IMR-90 (cell line): ENCODE measurements around the gene IL17D. TPM values are rescaled to one million over a fixed set of nuclear protein-coding genes. Genes with fewer than 3 reads are reported as not detected.

Experiments used
- ATAC-seq: fragments of 200-7000 bp; cut with Tn5 transposase; 2 replicates; pipeline ENCODE4 v1.9.1; 2020; ENCODE audit warnings: low read depth, mild to moderate bottlenecking, moderate library complexity
- BruUV-seq: library from RNA; stranded (reverse); fragments of 400-500 nt; replicated peaks from 2 replicates; lab custom pipeline; 2021; lab: Mats Ljungman, UMichigan
- CTCF ChIA-PET: fragments of 300-600 bp; formaldehyde crosslinking; extraction: SDS; loops from one replicate; lab custom pipeline; 2021; ENCODE audit warnings: antibody characterized with exemption; lab: Yijun Ruan, JAX
- POLR2A ChIA-PET: fragments of 300-600 bp; sonication (Branson Sonifier 250); formaldehyde crosslinking; loops from one replicate; lab custom pipeline; 2022; ENCODE audit warnings: antibody characterized with exemption; ENCODE audit not compliant: unreplicated experiment; lab: Charles Lee
- DNase-seq: peaks from one replicate; pipeline ENCODE4 v3.0.0; 2013
- H2AFZ ChIP-seq: replicated peaks from 2 replicates; pipeline ENCODE3; 2013; ENCODE audit warnings: low read length, mild to moderate bottlenecking; ENCODE audit not compliant: poor library complexity
- H2AK5ac ChIP-seq: 2 replicates; pipeline ENCODE4 v1.6.1; 2013; ENCODE audit warnings: low read depth, low read length, inconsistent platforms
- H2AK9ac ChIP-seq: replicated peaks from 2 replicates; pipeline ENCODE3; 2013; ENCODE audit warnings: mild to moderate bottlenecking, low read depth, low read length, moderate library complexity; ENCODE audit not compliant: poor library complexity
- H2BK120ac ChIP-seq: 2 replicates; pipeline ENCODE4 v1.6.1; 2013; ENCODE audit warnings: low read depth, low read length, inconsistent platforms
- H2BK15ac ChIP-seq: 3 replicates; pipeline ENCODE4 v1.6.1; 2013; ENCODE audit warnings: low read depth, low read length, inconsistent platforms
- H2BK20ac ChIP-seq: 2 replicates; pipeline ENCODE4 v1.6.1; 2013; ENCODE audit warnings: low read depth, mild to moderate bottlenecking, inconsistent platforms, low read length, moderate library complexity
- H2BK5ac ChIP-seq: 2 replicates; pipeline ENCODE4 v1.6.1; 2013; ENCODE audit warnings: mild to moderate bottlenecking, low read depth, low read length, inconsistent platforms; ENCODE audit not compliant: poor library complexity, severe bottlenecking
- H3K14ac ChIP-seq: replicated peaks from 2 replicates; pipeline ENCODE4 v1.6.1; 2013; ENCODE audit warnings: low read depth, low read length, inconsistent platforms
- H3K18ac ChIP-seq: 2 replicates; pipeline ENCODE4 v1.6.1; 2013; ENCODE audit warnings: low read depth, low read length, control low read depth
- H3K23ac ChIP-seq: 2 replicates; pipeline ENCODE4 v1.6.1; 2013; ENCODE audit warnings: low read depth, low read length, inconsistent platforms
- H3K27ac ChIP-seq: 2 replicates; pipeline ENCODE4 v1.5.1; 2013; ENCODE audit warnings: mild to moderate bottlenecking, control low read depth, low read length; ENCODE audit not compliant: insufficient read depth
- H3K27me3 ChIP-seq: 2 replicates; pipeline ENCODE4 v1.6.1; 2013; ENCODE audit warnings: low read length; ENCODE audit not compliant: control insufficient read depth, insufficient read depth
- H3K36me3 ChIP-seq: 2 replicates; pipeline ENCODE4 v1.6.1; 2013; ENCODE audit warnings: low read length, mixed read lengths; ENCODE audit not compliant: control insufficient read depth, insufficient read depth
- H3K4ac ChIP-seq: 2 replicates; pipeline ENCODE4 v1.6.1; 2013; ENCODE audit warnings: low read depth, low read length, inconsistent platforms
- H3K4me1 ChIP-seq: 2 replicates; pipeline ENCODE4 v1.6.1; 2013; ENCODE audit warnings: low read length, mixed read lengths; ENCODE audit not compliant: control insufficient read depth, insufficient read depth
- H3K4me2 ChIP-seq: 2 replicates; pipeline ENCODE4 v1.6.1; 2013; ENCODE audit warnings: low read depth, mild to moderate bottlenecking, control low read depth, low read length, moderate library complexity
- H3K4me3 ChIP-seq: 2 replicates; pipeline ENCODE4 v1.5.1; 2013; ENCODE audit warnings: low read depth, mild to moderate bottlenecking, control low read depth, low read length, moderate library complexity; ENCODE audit not compliant: insufficient read depth
- H3K56ac ChIP-seq: 2 replicates; pipeline ENCODE4 v1.6.1; 2013; ENCODE audit warnings: low read length, inconsistent platforms; ENCODE audit not compliant: insufficient read depth; ENCODE audit errors: extremely low read depth
- H3K79me1 ChIP-seq, 2 experiments: 2 replicates each; pipeline ENCODE4 v1.6.1; 2013; ENCODE audit warnings: low read length in 2 of 2, inconsistent platforms in 1 of 2, low read depth in 1 of 2
- H3K9ac ChIP-seq: 2 replicates; pipeline ENCODE4 v1.6.1; 2013; ENCODE audit warnings: low read depth, low read length, control low read depth
- H3K9me1 ChIP-seq: 2 replicates; pipeline ENCODE4 v1.6.1; 2013; ENCODE audit warnings: low read length, inconsistent platforms; ENCODE audit not compliant: insufficient read depth
- H3K9me3 ChIP-seq: 2 replicates; pipeline ENCODE4 v1.6.1; 2013; ENCODE audit warnings: low read length; ENCODE audit not compliant: control insufficient read depth, insufficient read depth
- H4K20me1 ChIP-seq: 2 replicates; pipeline ENCODE4 v1.6.1; 2013; ENCODE audit warnings: low read length, inconsistent platforms; ENCODE audit not compliant: insufficient read depth
- H4K5ac ChIP-seq: 2 replicates; pipeline ENCODE4 v1.6.1; 2013; ENCODE audit warnings: mild to moderate bottlenecking, low read depth, low read length, control low read depth
- H4K8ac ChIP-seq, 2 experiments: 2 replicates each; pipeline ENCODE4 v1.6.1; 2013; ENCODE audit warnings: low read depth in 2 of 2, low read length in 2 of 2, control low read depth in 1 of 2, inconsistent platforms in 1 of 2
- H4K91ac ChIP-seq: 2 replicates; pipeline ENCODE4 v1.6.1; 2013; ENCODE audit warnings: low read depth, low read length, inconsistent platforms; ENCODE audit not compliant: insufficient read depth
- BHLHE40 ChIP-seq: fragments of 150-350 bp; IDR thresholded peaks from 2 replicates; pipeline ENCODE4 v1.6.1; 2016; ENCODE audit warnings: mild to moderate bottlenecking, low read depth, low read length
- CEBPB ChIP-seq: IDR thresholded peaks from 2 replicates; pipeline ENCODE4 v1.6.1; 2012; ENCODE audit warnings: low read depth, low read length, improper control_type of control experiment
- CHD1 ChIP-seq: IDR thresholded peaks from 2 replicates; pipeline ENCODE4 v1.6.1; 2012; ENCODE audit warnings: low read depth, low read length, improper control_type of control experiment
- CTCF ChIP-seq: conservative IDR thresholded peaks from 2 replicates; pipeline ENCODE4 v1.5.1; 2012; ENCODE audit warnings: mild to moderate bottlenecking, low read depth, low read length, improper control_type of control experiment
- ELK1 ChIP-seq: fragments of 150-350 bp; IDR thresholded peaks from 2 replicates; pipeline ENCODE4 v1.6.1; 2016; ENCODE audit warnings: low read depth, mild to moderate bottlenecking, low read length, moderate library complexity, borderline replicate concordance
- FOS ChIP-seq: fragments of 150-350 bp; IDR thresholded peaks from 2 replicates; pipeline ENCODE4 v1.6.1; 2016; ENCODE audit warnings: low read depth, low read length
- MAZ ChIP-seq: IDR thresholded peaks from 2 replicates; pipeline ENCODE4 v1.6.1; 2012; ENCODE audit warnings: low read depth, mild to moderate bottlenecking, low read length, improper control_type of control experiment, moderate library complexity, borderline replicate concordance
- MXI1 ChIP-seq: IDR thresholded peaks from 2 replicates; pipeline ENCODE4 v1.6.1; 2012; ENCODE audit warnings: low read depth, mild to moderate bottlenecking, low read length, moderate library complexity, borderline replicate concordance
- NFE2L2 ChIP-seq: fragments of 150-350 bp; IDR thresholded peaks from 2 replicates; pipeline ENCODE4 v1.6.1; 2016; ENCODE audit warnings: low read depth, mild to moderate bottlenecking, low read length
- POLR2A ChIP-seq: IDR thresholded peaks from 2 replicates; pipeline ENCODE4 v1.6.1; 2012; ENCODE audit warnings: mild to moderate bottlenecking, low read depth, low read length
- RAD21 ChIP-seq: IDR thresholded peaks from 2 replicates; pipeline ENCODE4 v1.6.1; 2012; ENCODE audit warnings: low read length, improper control_type of control experiment
- RCOR1 ChIP-seq: IDR thresholded peaks from 2 replicates; pipeline ENCODE4 v1.6.1; 2012; ENCODE audit warnings: mild to moderate bottlenecking, low read length, improper control_type of control experiment; ENCODE audit not compliant: insufficient replicate concordance
- RFX5 ChIP-seq: IDR thresholded peaks from 2 replicates; pipeline ENCODE4 v1.8.0; 2012; ENCODE audit warnings: low read depth, mild to moderate bottlenecking, low read length, moderate library complexity
- SMC3 ChIP-seq: fragments of 150-350 bp; IDR thresholded peaks from 2 replicates; pipeline ENCODE4 v1.6.1; 2016; ENCODE audit warnings: low read depth, mild to moderate bottlenecking, antibody characterized with exemption, low read length, moderate library complexity
- USF2 ChIP-seq: fragments of 150-350 bp; IDR thresholded peaks from 2 replicates; pipeline ENCODE4 v1.6.1; 2017; ENCODE audit warnings: mild to moderate bottlenecking, antibody characterized with exemption, low read length, low read depth
- WGBS, 2 experiments: methylation state at CpG; one replicate each; pipeline versions ENCODE4 v1.1.5 to v1.1.7; 2013; ENCODE audit warnings: missing lambda C conversion rate in 2 of 2; ENCODE audit not compliant: insufficient read length in 1 of 2; ENCODE audit errors: extremely low coverage in 2 of 2; 5-methylcytosine and 5-hydroxymethylcytosine counted together
- dilution Hi-C: fragments of 300-500 bp; cut with HindIII; formaldehyde crosslinking; loops from one replicate; pipeline ENCODE4 v1.14.3; 2018; ENCODE audit warnings: low sequenced_read_pairs; ENCODE audit not compliant: unreplicated experiment
- in situ Hi-C: fragments of 300-500 bp; cut with MboI; formaldehyde crosslinking; loops from 3 replicates; pipeline ENCODE4 v1.14.3; 2019; ENCODE audit warnings: low sequenced_read_pairs, inconsistent platforms, mixed read lengths
- intact Hi-C: fragments of 100-400 bp; cut with micrococcal nuclease; formaldehyde crosslinking; loops from 2 replicates; pipeline ENCODE4 v1.10.0; 2022
- polyA plus RNA-seq, 3 experiments: library from polyadenylated mRNA; depleted of rRNA; stranded (reverse); fragments of >200 nt; gene quantifications; 2 replicates each; pipeline ENCODE4 v1.2.3, GENCODE V29; 2012; ENCODE audit warnings: low replicate concordance in 1 of 3
- total RNA-seq: library from RNA; depleted of rRNA; stranded (reverse); fragments of >200 nt; gene quantifications from 2 replicates; pipeline ENCODE4 v1.2.3, GENCODE V29; 2012

IL17D gene
- total and polyA plus RNA-seq, 2 of the 4 experiments (the other 2 are of a cell fraction) = 0.72 to 1.4 TPM

DNA sequence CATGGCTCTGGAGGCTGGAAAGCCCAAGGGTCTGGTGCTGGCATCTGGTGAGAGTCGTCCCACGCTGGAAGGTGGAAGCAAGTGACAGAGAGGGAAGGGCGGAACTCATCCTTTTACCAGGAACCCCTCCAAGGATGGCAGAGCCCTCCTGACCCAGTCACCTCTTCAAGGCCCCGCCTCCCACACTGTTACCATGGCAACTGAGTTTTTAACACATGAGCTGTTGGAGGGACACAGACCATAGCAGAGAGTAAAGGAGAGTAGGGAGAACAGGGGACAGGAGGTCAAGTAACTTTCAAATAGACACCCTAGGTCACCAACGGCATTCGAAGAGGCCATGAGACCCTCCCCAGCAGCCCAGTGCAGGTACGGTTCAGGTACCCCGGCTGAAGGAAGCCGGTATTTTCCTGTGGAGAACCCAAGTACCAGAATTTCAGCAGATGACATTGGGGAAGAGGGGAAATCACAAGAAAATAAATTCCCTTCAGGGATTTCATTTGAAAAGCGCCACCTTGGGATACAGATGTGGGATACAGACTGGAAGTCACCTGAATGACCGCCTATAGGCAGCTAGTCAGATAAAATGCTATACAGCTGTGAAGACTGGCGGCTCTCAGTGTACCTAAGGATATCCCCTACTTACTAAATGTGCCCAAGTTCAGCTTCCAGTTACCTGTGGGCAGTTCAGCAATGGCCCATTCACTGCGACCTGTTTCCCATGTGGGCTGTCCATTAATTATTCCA lies 8.0 kb downstream of the IL17D start:
- Histone ChIP-seq H2AK5ac (no peak overlapping the region), H3K4me3 (no peak overlapping the region), H3K18ac (no peak overlapping the region), H2AFZ (no peak overlapping the region), H3K14ac (no peak overlapping the region), H3K36me3 (no peaks in the 10 kb centered on the region), H2BK5ac (no peak overlapping the region), H3K56ac (no peak overlapping the region), H2AK9ac (no peak overlapping the region), H3K9me3 (no peaks in the 10 kb centered on the region), H3K9ac (no peak overlapping the region), H3K4ac (no peak overlapping the region), H3K23ac (no peak overlapping the region), H4K8ac (no peak overlapping the region), H2BK120ac (no peak overlapping the region), H3K9me1 (no peaks in the 10 kb centered on the region), H4K20me1 (no peaks in the 10 kb centered on the region), H2BK20ac (no peak overlapping the region), H3K79me1 (no peaks in the 10 kb centered on the region), H4K5ac (no peak overlapping the region), H4K91ac (no peak overlapping the region), H3K27ac (no peak overlapping the region), H2BK15ac (no peak overlapping the region), H3K4me1 (peaks cover 9% of the 10 kb centered on the region), H3K27me3 (peaks cover 1% of the 10 kb centered on the region; the same call in 1 of the 2 replicates), H3K4me2 (no peak overlapping the region)
- ChIA-PET POLR2A (no interaction called here), CTCF (interaction anchor here (0.6 to 1.3 kb wide), 2 partner anchors 12 to 21 kb away, joined by 3 to 4 read pairs; no protein-coding TSS in a partner anchor)
- 67% methylated on average over 1 of the region's 13 CpGs; no CpG with 5 or more reads in 1 of the 2 experiments for WGBS, 2 experiments
- intact Hi-C loops (loop anchor here (1.0 to 5.0 kb wide), 4 partner anchors 117 to 766 kb away; no protein-coding TSS in a partner anchor), dilution Hi-C loops (no loop called here), in situ Hi-C loops (loop anchor here (25.0 kb wide), 1 partner anchor 524 kb away; the partner anchor contains the start of gene GJB2)
- TF ChIP-seq BHLHE40 (no peak), USF2 (no peak), RFX5 (no peak), SMC3 (no peak), CEBPB (no peak), MAZ (no peak), FOS (no peak), ELK1 (no peak), RCOR1 (no peak), CTCF (no peak; the same call in 1 of the 2 replicates), MXI1 (no peak), NFE2L2 (no peak), CHD1 (no peak), POLR2A (no peak), RAD21 (no peak)
- DNase-seq (no peak), ATAC-seq (no peak)
- no TSS peak for BruUV-seq
